GM10248 (cell line): ENCODE results near the gene EPS15.
"Not testable (repeated sequence)": the region's sequence is repeated elsewhere in the genome, so short reads cannot be mapped to it uniquely, and the experiment has no call there.

Experiments
- CTCF ChIA-PET: fragments of 300-600 bp; sonication (Branson Sonifier 250); formaldehyde crosslinking; extraction: SDS; loops from one replicate; lab custom pipeline; 2021; ENCODE audit warnings: antibody characterized with exemption; lab: Yijun Ruan, JAX
- POLR2A ChIA-PET: fragments of 350-650 bp; sonication (Branson Sonifier 250); formaldehyde crosslinking; extraction: SDS; loops from one replicate; lab custom pipeline; 2020; ENCODE audit warnings: antibody characterized with exemption; lab: Yijun Ruan, JAX
- DNase-seq: peaks from one replicate; pipeline ENCODE4 v3.0.0; 2012; ENCODE audit errors: extremely low spot score
- TF ChIP-seq, protein P1 (sequence below): IDR thresholded peaks from 2 replicates; pipeline ENCODE4 v1.5.1; 2012; ENCODE audit warnings: mild to moderate bottlenecking, low read depth; ENCODE audit errors: extremely low read depth, missing control alignments, control extremely low read depth

EPS15 gene

DNA sequence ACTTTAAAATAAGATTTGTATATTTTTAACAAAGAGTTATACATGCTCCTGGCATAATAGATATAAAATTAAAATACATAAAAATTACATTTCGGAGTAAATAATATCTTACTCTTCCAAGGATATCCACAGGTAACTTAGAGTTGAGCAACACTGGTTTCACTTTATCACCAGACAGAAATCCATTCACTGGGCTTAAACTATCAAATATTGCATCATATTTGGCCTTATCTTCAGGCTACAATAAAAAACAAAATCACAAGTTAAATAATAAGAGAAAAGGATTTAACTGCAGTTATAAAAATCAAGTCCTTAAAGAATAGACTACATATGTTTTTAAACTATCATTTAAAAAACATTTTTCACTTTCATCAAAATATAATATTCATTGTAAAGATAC, 55.5 kb downstream of the EPS15 start:
- POLR2A ChIA-PET: no interaction called here
- CTCF ChIA-PET: interaction anchor here (2.0 kb wide), 1 partner anchor 68 kb away, joined by 4 read pairs; no protein-coding TSS in a partner anchor
- no peak for DNase-seq
- TF ChIP-seq, protein P1, sequence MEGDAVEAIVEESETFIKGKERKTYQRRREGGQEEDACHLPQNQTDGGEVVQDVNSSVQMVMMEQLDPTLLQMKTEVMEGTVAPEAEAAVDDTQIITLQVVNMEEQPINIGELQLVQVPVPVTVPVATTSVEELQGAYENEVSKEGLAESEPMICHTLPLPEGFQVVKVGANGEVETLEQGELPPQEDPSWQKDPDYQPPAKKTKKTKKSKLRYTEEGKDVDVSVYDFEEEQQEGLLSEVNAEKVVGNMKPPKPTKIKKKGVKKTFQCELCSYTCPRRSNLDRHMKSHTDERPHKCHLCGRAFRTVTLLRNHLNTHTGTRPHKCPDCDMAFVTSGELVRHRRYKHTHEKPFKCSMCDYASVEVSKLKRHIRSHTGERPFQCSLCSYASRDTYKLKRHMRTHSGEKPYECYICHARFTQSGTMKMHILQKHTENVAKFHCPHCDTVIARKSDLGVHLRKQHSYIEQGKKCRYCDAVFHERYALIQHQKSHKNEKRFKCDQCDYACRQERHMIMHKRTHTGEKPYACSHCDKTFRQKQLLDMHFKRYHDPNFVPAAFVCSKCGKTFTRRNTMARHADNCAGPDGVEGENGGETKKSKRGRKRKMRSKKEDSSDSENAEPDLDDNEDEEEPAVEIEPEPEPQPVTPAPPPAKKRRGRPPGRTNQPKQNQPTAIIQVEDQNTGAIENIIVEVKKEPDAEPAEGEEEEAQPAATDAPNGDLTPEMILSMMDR: no peak

DNA sequence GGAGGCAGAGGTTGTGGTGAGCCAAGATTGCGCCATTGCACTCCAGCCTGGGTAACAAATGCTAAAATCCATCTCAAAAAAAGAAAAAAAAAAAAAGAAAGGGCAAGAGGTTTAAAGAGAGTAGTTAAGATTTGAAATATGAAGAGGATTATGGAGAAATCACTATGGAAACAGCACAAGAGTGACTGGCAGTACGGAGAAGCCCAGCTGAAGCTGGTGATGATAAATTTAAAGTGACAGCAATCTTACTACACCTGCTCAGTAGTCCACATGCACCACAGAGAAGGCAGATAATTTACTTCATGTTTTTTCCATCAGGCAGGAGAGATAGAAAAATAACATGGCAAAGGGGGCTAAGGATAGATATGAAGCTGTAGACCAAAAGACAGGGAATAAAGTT, 56.8 kb downstream of the EPS15 start:
- DNase-seq, POLR2A ChIA-PET, CTCF ChIA-PET: not testable (repeated sequence)

DNA sequence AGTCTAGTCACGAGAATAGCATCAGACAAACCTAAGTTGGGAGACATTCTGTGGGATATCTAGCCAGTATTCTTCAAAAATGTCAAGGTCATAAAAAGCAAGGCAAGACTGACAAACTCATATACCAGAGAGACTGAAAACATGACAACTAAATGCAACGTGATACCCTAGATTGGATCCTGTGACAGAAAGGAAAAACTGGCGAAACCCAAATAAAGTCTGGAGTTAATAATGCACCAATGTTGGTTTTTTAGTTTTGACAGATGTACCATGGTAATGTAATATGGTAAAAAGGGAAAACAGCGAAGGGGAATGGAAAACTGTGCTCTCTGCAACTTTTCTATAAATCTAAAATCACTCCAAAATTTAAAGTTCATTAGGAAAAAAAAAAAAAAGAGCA, 64.5 kb downstream of the EPS15 start:
- TF ChIP-seq, protein P1: no peak
- CTCF ChIA-PET: no interaction called here
- no peak for DNase-seq
- POLR2A ChIA-PET: no interaction called here

DNA sequence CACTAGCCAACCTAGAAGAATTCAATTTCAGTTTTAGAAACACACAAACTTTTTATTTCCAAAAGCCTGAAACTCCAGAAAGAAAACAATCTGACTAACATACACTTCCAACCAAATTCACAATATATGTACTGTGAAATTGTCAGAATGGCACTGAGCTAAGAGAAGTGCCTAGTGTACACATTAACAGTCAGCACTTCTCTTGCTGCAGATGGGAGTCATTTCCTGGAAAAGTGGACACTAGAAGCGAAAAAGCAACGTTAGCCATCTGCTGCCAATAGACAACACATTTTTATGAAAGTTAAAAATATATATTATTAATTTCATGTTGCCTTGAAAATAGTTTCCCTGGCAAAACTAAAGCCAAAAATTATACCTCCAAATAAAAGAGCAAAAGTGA, 66.1 kb downstream of the EPS15 start:
- ChIA-PET CTCF (interaction anchor here (0.9 kb wide), 1 partner anchor 9 kb away, joined by 4 read pairs; no protein-coding TSS in a partner anchor), POLR2A (no interaction called here)
- TF ChIP-seq, protein P1: no peak
- DNase-seq: no peak

DNA sequence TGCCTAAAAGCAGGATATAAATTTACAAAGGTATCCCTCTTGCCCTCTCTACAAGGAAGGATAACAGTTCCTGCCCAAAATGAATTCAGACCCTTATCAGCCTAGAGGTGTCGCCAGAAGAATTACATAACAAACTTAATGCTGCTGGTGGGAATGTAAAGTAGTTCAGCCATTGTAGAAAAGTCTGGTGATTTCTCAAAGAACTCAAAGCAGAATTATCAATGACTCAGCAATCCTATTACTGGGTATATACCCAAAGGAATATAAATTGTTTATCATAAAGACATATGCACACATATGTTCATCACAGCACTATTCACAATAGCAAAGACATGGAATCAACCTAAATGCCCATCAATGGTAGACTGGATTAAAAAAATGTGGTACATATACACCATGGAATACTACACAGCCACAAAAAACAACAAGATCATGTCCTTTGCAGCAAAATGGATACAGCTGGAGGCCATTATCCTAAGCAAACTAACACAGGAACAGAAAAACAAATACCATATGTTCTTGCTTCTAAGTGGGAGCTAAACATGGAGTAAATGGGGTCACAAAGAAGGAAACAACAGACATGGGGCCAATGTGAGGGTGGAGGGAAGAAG, 70.1 kb downstream of the EPS15 start:
- CTCF ChIA-PET, DNase-seq, POLR2A ChIA-PET: not testable (repeated sequence)

DNA sequence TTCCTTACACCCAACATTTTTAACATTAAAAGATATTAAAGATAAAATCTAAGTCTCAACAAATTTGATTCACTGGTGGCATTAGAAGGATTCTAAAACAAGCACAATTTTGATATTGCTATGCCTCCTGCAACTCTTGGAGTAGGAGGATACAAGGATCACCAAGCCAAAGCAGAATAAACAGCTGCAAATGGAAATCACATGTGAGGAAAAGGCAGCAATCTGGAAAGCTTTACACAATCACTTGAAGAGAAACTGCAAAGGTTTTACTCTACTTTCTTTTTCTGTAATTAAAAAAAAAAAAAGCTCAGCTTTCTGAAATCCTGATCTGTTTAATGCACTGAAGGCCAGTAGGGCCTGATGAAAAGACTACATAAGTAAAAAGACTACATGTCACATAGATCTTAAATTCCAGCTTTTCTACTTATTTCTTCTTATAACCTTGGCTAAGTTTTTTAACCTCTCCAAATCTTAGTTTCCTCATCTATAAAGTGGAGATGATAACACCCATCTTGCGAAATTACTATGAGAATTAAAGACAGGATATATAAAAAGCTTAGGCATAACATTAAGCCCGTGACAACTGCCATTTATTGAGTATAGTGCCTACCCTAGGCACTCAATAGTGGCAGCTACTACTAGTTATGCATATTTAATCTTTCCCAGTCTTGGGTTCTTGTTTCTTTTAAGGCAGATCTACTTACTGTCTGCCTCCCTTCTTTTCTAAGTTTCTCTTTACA, 73.5 kb downstream of the EPS15 start:
- DNase-seq: no peak
- TF ChIP-seq, protein P1: no peak
- CTCF ChIA-PET: interaction anchor here (0.8 to 3.5 kb wide), 5 partner anchors 13 to 323 kb away, joined by 3 to 13 read pairs (median 3); no protein-coding TSS in a partner anchor
- POLR2A ChIA-PET: interaction anchor here (0.7 kb wide), 1 partner anchor 46 kb away, joined by 3 read pairs; no protein-coding TSS in a partner anchor

DNA sequence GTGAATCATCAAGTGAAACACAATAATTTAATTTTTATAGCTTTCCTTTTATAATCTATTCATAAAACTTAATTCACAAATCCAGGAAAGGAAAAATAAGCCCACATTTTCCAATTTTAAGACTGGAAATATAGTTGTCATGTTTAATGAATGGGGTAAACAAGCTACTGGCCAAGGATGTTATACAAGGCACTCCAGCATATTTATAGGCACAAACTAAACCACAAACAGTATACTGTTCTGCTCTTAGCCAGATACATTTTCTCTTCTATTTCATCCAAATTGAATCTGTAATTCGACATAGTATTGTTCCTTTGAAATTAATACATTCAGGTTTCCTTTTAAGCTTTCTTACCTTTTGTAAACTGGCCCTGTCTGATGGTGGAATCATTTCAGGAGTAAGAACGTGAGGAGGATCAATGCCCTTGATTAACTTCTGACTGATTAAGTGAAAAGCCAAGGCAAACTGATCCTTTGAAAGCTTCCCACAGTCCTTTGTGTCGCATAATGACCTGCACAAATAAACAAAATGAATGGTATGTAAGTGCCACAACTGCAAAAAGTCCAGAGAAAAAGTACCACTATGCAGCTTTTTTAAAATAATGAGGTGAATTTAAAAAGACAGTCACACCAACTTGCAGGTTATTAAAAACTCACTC, 74.4 kb downstream of the EPS15 start:
- TF ChIP-seq, protein P1: no peak
- CTCF ChIA-PET: interaction anchor here (0.9 to 3.5 kb wide), 6 partner anchors 8 to 324 kb away, joined by 3 to 13 read pairs (median 4); no protein-coding TSS in a partner anchor
- DNase-seq: no peak
- POLR2A ChIA-PET: interaction anchor here (0.9 kb wide), 1 partner anchor 9 kb away, joined by 3 read pairs; no protein-coding TSS in a partner anchor
